Adrenal gland (tissue), 5 donors: Measurements from ENCODE around the gene FOXG1.

ENCODE experiments used
- POLR2A ChIP-seq, 2 donors: fragments of 450-650 bp; IDR thresholded peaks; one replicate each; pipeline ENCODE4 v1.6.1; 2017; ENCODE audit warnings: antibody characterized with exemption in 2 of 2, mild to moderate bottlenecking in 2 of 2, moderate library complexity in 1 of 2
- TF ChIP-seq, protein P1 (sequence below), 6 experiments: fragments of 450-650 bp in 4 of 6; fragments of 200-600 bp in 2 of 6; sonication (generic) in 1 of 6; IDR thresholded peaks; 1 replicate in 5 of 6; 2 replicates in 1 of 6; pipeline versions ENCODE4 v1.5.1 to v1.8.0; 2016 to 2021; ENCODE audit warnings: antibody characterized with exemption in 6 of 6, mild to moderate bottlenecking in 2 of 6, moderate library complexity in 1 of 6
- donor health status: DM: no; HTN: no; CAD: no.

- TF ChIP-seq, protein P1, sequence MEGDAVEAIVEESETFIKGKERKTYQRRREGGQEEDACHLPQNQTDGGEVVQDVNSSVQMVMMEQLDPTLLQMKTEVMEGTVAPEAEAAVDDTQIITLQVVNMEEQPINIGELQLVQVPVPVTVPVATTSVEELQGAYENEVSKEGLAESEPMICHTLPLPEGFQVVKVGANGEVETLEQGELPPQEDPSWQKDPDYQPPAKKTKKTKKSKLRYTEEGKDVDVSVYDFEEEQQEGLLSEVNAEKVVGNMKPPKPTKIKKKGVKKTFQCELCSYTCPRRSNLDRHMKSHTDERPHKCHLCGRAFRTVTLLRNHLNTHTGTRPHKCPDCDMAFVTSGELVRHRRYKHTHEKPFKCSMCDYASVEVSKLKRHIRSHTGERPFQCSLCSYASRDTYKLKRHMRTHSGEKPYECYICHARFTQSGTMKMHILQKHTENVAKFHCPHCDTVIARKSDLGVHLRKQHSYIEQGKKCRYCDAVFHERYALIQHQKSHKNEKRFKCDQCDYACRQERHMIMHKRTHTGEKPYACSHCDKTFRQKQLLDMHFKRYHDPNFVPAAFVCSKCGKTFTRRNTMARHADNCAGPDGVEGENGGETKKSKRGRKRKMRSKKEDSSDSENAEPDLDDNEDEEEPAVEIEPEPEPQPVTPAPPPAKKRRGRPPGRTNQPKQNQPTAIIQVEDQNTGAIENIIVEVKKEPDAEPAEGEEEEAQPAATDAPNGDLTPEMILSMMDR (IDR thresholded peaks at IDR 0.05), result no peak
- no peak for TF ChIP-seq POLR2A (IDR thresholded peaks at IDR 0.05)
These were observed 10.1 kb downstream of the FOXG1 start for GRCh38 chr14:28776482-28777266.
